Measurements from ENCODE around the gene POLR2J3.
"Not testable (repeated sequence)": the region's sequence is repeated elsewhere in the genome, so short reads cannot be mapped to it uniquely, and the experiment has no call there.

The POLR2J3 gene

DNA sequence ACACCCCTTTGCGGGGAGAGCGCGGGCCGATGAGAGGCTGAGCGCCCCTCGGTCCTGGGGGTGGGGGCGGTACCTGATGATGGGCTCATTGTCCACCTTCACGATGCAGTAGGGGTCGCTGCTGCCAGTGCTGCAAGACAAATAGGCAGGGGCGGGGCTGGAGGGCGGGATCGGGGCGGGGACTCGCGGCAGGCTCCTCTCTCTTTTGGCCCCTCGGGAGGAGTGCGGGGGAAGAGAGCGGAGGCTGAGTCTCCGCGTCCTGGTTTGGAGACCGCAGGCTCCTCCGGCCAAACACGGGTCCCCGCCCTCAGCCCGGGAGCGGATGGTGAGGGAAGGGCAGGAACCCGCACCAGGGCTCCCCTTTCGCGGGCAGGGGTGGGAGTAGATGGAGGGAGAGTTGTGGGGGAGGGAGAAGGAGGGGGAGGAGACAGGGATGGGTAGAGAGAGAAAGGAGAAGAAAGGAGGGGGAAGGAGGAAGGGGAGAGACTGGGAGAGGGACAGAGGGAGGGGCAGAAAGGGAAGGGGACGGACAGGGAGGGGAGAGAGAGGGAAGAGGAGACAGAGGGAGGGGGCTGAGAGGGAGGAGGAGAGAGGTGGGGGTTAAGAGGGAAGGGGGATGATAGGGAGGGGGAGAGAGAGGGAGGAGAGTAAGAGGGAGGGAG, 38.8 kb upstream of the POLR2J3 start:
- not testable (repeated sequence) for H4K91ac ChIP-seq (ENCODE audit: low read depth, low read length); H3K4ac ChIP-seq (ENCODE audit: low read depth, low read length); H3K23ac ChIP-seq (ENCODE audit: low read length); H2AK5ac ChIP-seq (ENCODE audit: low read length); H4K12ac ChIP-seq (ENCODE audit: low read depth, low read length); H2AFZ ChIP-seq (ENCODE audit: insufficient read depth, low read length, poor library complexity); H3K79me1 ChIP-seq (ENCODE audit: low read length); H2BK120ac ChIP-seq (ENCODE audit: insufficient read depth, low read length, poor library complexity); DNase-seq; H3K9me3 ChIP-seq (ENCODE audit: insufficient read depth, low read depth, low read length); H3K27ac ChIP-seq (ENCODE audit: low read depth, low read length); H3K4me2 ChIP-seq (ENCODE audit: low read length); H4K8ac ChIP-seq (ENCODE audit: low read depth, low read length); H2BK5ac ChIP-seq (ENCODE audit: low read depth, low read length, poor library complexity); H3K4me1 ChIP-seq (ENCODE audit: control insufficient read depth in 1 of 2, insufficient read depth in 2 of 2, low read length in 2 of 2); H3K4me3 ChIP-seq (ENCODE audit: low read depth, low read length); H3K9ac ChIP-seq (ENCODE audit: low read length); H3K27me3 ChIP-seq (ENCODE audit: insufficient read depth, low read length); H3K79me2 ChIP-seq (ENCODE audit: control insufficient read depth, insufficient read depth, low read length, poor library complexity); H3K36me3 ChIP-seq (ENCODE audit: control insufficient read depth in 1 of 2, insufficient read depth in 2 of 2, low read length in 2 of 2); H2BK12ac ChIP-seq (ENCODE audit: low read length); H3K18ac ChIP-seq (ENCODE audit: low read length); H3K14ac ChIP-seq (ENCODE audit: low read length)
- no CpG with 5 or more reads among the region's 30 CpGs for WGBS (ENCODE audit: extremely low coverage, insufficient coverage, insufficient read length)

DNA sequence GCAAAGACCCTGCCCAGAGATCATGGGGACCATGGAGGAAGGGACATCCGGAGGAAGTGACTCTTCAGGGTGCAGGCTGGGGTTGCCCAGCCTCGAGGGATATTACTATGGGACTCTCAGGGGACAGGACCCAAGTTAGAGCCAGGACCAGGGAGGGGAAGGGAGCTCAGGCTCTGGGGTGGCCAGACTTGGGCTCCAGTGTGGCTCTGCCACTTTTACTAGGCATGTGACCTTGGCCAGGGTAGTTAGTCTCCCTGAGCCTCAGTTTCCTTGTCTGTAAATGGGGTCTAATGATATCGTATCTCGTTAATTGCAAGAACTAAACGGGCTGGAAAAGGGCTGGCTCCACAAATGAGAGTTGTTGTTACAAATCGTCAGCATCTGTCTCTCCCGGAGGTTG, 38.1 kb upstream of the POLR2J3 start:
- not testable (repeated sequence) for H4K12ac ChIP-seq (ENCODE audit: low read depth, low read length); H4K91ac ChIP-seq (ENCODE audit: low read depth, low read length); H3K36me3 ChIP-seq (ENCODE audit: control insufficient read depth in 1 of 2, insufficient read depth in 2 of 2, low read length in 2 of 2); H3K4me2 ChIP-seq (ENCODE audit: low read length); DNase-seq; H3K27ac ChIP-seq (ENCODE audit: low read depth, low read length); H2BK120ac ChIP-seq (ENCODE audit: insufficient read depth, low read length, poor library complexity); H3K14ac ChIP-seq (ENCODE audit: low read length); H2AFZ ChIP-seq (ENCODE audit: insufficient read depth, low read length, poor library complexity); H3K18ac ChIP-seq (ENCODE audit: low read length); H3K79me1 ChIP-seq (ENCODE audit: low read length); H3K27me3 ChIP-seq (ENCODE audit: insufficient read depth, low read length); H2AK5ac ChIP-seq (ENCODE audit: low read length); H4K8ac ChIP-seq (ENCODE audit: low read depth, low read length); H3K9ac ChIP-seq (ENCODE audit: low read length); H2BK5ac ChIP-seq (ENCODE audit: low read depth, low read length, poor library complexity); H3K23ac ChIP-seq (ENCODE audit: low read length); H3K4me3 ChIP-seq (ENCODE audit: low read depth, low read length); H3K79me2 ChIP-seq (ENCODE audit: control insufficient read depth, insufficient read depth, low read length, poor library complexity); H3K9me3 ChIP-seq (ENCODE audit: insufficient read depth, low read depth, low read length); H3K4me1 ChIP-seq (ENCODE audit: control insufficient read depth in 1 of 2, insufficient read depth in 2 of 2, low read length in 2 of 2); H2BK12ac ChIP-seq (ENCODE audit: low read length); H3K4ac ChIP-seq (ENCODE audit: low read depth, low read length)
- no CpG with 5 or more reads among the region's 7 CpGs for WGBS (ENCODE audit: extremely low coverage, insufficient coverage, insufficient read length)

DNA sequence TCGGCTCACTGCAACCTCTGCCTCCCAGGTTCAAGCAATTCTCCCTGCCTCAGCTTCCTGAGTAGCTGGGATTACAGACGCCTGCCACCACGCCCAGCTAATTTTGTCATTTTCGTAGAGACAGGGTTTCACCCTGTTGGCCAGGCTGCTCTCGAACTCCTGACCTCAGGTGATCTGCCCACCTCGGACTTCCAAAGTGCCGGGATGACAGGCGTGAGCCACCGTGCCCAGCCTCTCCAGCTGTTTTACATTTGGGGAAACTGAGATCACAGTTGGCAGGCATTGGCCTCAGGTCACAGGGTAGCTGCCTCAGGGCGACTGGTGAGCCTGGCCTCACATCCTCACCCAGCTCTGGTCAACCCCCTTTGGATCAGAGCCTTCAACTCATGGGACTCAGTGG, 37.4 kb upstream of the POLR2J3 start:
- H2BK120ac ChIP-seq (ENCODE audit: insufficient read depth, low read length, poor library complexity); H3K18ac ChIP-seq (ENCODE audit: low read length); H3K14ac ChIP-seq (ENCODE audit: low read length); H3K79me1 ChIP-seq (ENCODE audit: low read length); H3K9me3 ChIP-seq (ENCODE audit: insufficient read depth, low read depth, low read length); H3K4me1 ChIP-seq (ENCODE audit: control insufficient read depth in 1 of 2, insufficient read depth in 2 of 2, low read length in 2 of 2); H3K4ac ChIP-seq (ENCODE audit: low read depth, low read length); H4K8ac ChIP-seq (ENCODE audit: low read depth, low read length); H3K4me2 ChIP-seq (ENCODE audit: low read length); H2AK5ac ChIP-seq (ENCODE audit: low read length); H3K23ac ChIP-seq (ENCODE audit: low read length); DNase-seq; H2AFZ ChIP-seq (ENCODE audit: insufficient read depth, low read length, poor library complexity); H2BK12ac ChIP-seq (ENCODE audit: low read length); H3K27ac ChIP-seq (ENCODE audit: low read depth, low read length); H2BK5ac ChIP-seq (ENCODE audit: low read depth, low read length, poor library complexity); H3K36me3 ChIP-seq (ENCODE audit: control insufficient read depth in 1 of 2, insufficient read depth in 2 of 2, low read length in 2 of 2); H4K91ac ChIP-seq (ENCODE audit: low read depth, low read length); H3K4me3 ChIP-seq (ENCODE audit: low read depth, low read length); H3K9ac ChIP-seq (ENCODE audit: low read length); H3K27me3 ChIP-seq (ENCODE audit: insufficient read depth, low read length); H4K12ac ChIP-seq (ENCODE audit: low read depth, low read length); H3K79me2 ChIP-seq (ENCODE audit: control insufficient read depth, insufficient read depth, low read length, poor library complexity): not testable (repeated sequence)
- no CpG with 5 or more reads among the region's 10 CpGs for WGBS (ENCODE audit: extremely low coverage, insufficient coverage, insufficient read length)

DNA sequence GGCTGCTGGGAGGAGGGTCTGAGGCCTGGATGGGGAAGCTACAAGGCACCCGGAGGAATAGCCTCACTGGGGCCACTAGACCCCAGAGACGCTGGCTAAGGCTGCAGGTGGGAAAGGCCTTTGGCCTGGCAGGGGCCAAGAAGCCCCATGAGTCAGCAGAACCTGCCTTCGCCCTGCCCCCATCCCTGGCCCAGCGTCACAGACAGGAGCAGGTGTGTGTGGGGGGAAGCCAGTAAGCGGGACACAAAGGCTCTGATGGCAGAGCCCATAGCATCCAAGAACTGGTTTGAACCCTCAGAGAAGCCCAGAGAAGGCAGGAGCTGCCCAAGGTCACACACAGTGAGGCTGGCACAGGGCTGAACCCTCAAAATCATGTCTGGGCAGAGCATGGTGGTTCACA, 34.5 kb upstream of the POLR2J3 start:
- not testable (repeated sequence) for H3K4me3 ChIP-seq (ENCODE audit: low read depth, low read length); H3K14ac ChIP-seq (ENCODE audit: low read length); H3K36me3 ChIP-seq (ENCODE audit: control insufficient read depth in 1 of 2, insufficient read depth in 2 of 2, low read length in 2 of 2); H3K27ac ChIP-seq (ENCODE audit: low read depth, low read length); H3K23ac ChIP-seq (ENCODE audit: low read length); H4K8ac ChIP-seq (ENCODE audit: low read depth, low read length); H4K12ac ChIP-seq (ENCODE audit: low read depth, low read length); DNase-seq; H3K9ac ChIP-seq (ENCODE audit: low read length); H3K4ac ChIP-seq (ENCODE audit: low read depth, low read length); H2AK5ac ChIP-seq (ENCODE audit: low read length); H2BK12ac ChIP-seq (ENCODE audit: low read length); H3K27me3 ChIP-seq (ENCODE audit: insufficient read depth, low read length); H2AFZ ChIP-seq (ENCODE audit: insufficient read depth, low read length, poor library complexity); H2BK5ac ChIP-seq (ENCODE audit: low read depth, low read length, poor library complexity); H3K9me3 ChIP-seq (ENCODE audit: insufficient read depth, low read depth, low read length); H3K4me1 ChIP-seq (ENCODE audit: control insufficient read depth in 1 of 2, insufficient read depth in 2 of 2, low read length in 2 of 2); H3K79me1 ChIP-seq (ENCODE audit: low read length); H3K18ac ChIP-seq (ENCODE audit: low read length); H4K91ac ChIP-seq (ENCODE audit: low read depth, low read length); H3K4me2 ChIP-seq (ENCODE audit: low read length); H2BK120ac ChIP-seq (ENCODE audit: insufficient read depth, low read length, poor library complexity); H3K79me2 ChIP-seq (ENCODE audit: control insufficient read depth, insufficient read depth, low read length, poor library complexity)
- no CpG with 5 or more reads among the region's 5 CpGs for WGBS (ENCODE audit: extremely low coverage, insufficient coverage, insufficient read length)

Measured in trophoblast cell (in vitro differentiated cells and primary cell).